C4-2B (cell line): ENCODE measurements around the gene MCEMP1.

Source experiments
- ZFX ChIP-seq: fragments of 450-650 bp; IDR thresholded peaks from 2 replicates; pipeline ENCODE4 v1.6.1; 2017
- TF ChIP-seq, protein P1 (sequence below): fragments of 450-650 bp; conservative IDR thresholded peaks from 2 replicates; pipeline ENCODE4 v1.5.1; 2017; ENCODE audit warnings: mild to moderate bottlenecking

DNA sequence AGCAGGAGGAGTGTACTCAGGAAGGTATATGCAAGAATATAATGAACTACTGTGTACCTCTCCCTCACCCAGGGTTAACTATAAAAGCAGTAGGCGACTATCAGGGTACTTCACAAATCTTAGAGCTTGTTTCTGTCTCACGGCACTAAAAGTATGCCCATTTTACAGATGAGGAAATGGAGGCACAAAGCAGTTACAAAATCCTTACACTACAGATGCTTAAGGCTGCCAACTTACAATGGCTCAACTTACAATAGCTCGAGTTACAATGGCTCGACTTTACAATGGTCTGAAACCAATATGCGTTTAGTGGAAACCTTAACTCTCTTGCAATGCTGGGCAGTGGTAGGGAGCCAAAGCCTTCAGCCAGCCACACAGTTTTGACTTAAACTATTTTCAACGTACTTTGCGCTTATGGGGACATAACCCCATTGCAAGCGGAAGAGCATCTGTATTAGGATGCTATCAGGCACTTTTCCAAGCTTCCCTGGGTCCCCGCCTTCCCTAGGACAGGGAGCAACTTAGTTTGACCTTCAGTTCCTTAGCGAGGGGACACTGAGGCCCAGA is 20.9 kb downstream of the MCEMP1 start:
- TF ChIP-seq, protein P1, sequence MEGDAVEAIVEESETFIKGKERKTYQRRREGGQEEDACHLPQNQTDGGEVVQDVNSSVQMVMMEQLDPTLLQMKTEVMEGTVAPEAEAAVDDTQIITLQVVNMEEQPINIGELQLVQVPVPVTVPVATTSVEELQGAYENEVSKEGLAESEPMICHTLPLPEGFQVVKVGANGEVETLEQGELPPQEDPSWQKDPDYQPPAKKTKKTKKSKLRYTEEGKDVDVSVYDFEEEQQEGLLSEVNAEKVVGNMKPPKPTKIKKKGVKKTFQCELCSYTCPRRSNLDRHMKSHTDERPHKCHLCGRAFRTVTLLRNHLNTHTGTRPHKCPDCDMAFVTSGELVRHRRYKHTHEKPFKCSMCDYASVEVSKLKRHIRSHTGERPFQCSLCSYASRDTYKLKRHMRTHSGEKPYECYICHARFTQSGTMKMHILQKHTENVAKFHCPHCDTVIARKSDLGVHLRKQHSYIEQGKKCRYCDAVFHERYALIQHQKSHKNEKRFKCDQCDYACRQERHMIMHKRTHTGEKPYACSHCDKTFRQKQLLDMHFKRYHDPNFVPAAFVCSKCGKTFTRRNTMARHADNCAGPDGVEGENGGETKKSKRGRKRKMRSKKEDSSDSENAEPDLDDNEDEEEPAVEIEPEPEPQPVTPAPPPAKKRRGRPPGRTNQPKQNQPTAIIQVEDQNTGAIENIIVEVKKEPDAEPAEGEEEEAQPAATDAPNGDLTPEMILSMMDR = no peak
- no peak for TF ChIP-seq ZFX
